ENCODE results near the gene RSAD1.

DNA sequence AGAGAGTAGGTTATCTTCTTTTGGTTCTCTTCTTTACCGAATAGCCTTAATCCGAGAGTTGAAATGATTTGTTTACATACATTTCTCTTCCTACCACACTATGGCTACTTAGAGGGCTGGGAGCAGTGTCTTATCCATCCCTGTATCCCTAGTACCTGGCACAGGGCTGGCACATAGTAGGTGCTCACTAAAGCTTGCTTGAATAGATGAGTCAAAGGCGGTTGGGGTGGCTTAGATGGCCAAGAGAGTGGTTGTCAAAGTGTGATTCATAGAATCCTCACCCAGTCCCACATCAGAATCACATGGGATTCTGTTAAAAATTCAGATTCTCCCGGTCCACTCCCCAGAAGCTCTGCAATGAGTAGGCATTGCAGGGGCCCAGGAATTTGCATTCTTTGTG, 21.0 kb upstream of the RSAD1 start:
- TF ChIP-seq, protein P1, sequence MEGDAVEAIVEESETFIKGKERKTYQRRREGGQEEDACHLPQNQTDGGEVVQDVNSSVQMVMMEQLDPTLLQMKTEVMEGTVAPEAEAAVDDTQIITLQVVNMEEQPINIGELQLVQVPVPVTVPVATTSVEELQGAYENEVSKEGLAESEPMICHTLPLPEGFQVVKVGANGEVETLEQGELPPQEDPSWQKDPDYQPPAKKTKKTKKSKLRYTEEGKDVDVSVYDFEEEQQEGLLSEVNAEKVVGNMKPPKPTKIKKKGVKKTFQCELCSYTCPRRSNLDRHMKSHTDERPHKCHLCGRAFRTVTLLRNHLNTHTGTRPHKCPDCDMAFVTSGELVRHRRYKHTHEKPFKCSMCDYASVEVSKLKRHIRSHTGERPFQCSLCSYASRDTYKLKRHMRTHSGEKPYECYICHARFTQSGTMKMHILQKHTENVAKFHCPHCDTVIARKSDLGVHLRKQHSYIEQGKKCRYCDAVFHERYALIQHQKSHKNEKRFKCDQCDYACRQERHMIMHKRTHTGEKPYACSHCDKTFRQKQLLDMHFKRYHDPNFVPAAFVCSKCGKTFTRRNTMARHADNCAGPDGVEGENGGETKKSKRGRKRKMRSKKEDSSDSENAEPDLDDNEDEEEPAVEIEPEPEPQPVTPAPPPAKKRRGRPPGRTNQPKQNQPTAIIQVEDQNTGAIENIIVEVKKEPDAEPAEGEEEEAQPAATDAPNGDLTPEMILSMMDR (IDR thresholded peaks at IDR 0.05): no peak
- TF ChIP-seq POLR2A (IDR thresholded peaks at IDR 0.05) (no peak), POLR2AphosphoS5 (IDR thresholded peaks at IDR 0.05) (no peak), EP300 (IDR thresholded peaks at IDR 0.05) (no peak)

All from gastroesophageal sphincter (tissue), 3 donors.